GM19328 (cell line): ENCODE measurements around the gene CYP2A6.
"Not testable (repeated sequence)": the region's sequence is repeated elsewhere in the genome, so short reads cannot be mapped to it uniquely, and the experiment has no call there.

Source experiments
- ATAC-seq: cut with Tn5 transposase; IDR thresholded peaks from one replicate; pipeline ENCODE4 v1.9.1; 2021; ENCODE audit warnings: mild to moderate bottlenecking, moderate library complexity; ENCODE audit not compliant: unreplicated experiment

The CYP2A6 gene, protein sequence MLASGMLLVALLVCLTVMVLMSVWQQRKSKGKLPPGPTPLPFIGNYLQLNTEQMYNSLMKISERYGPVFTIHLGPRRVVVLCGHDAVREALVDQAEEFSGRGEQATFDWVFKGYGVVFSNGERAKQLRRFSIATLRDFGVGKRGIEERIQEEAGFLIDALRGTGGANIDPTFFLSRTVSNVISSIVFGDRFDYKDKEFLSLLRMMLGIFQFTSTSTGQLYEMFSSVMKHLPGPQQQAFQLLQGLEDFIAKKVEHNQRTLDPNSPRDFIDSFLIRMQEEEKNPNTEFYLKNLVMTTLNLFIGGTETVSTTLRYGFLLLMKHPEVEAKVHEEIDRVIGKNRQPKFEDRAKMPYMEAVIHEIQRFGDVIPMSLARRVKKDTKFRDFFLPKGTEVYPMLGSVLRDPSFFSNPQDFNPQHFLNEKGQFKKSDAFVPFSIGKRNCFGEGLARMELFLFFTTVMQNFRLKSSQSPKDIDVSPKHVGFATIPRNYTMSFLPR

GRCh38 chr19:40850277-40850676 lies at the start of gene CYP2A6:
TSS of gene CYP2A6 (minus strand) at chr19:40850447. CDS start at chr19:40850426, 21 bp downstream.
- ATAC-seq: not testable (repeated sequence)

- not testable (repeated sequence) for ATAC-seq
Observed at GRCh38 chr19:40899964-40900363, 49.7 kb upstream of the CYP2A6 start.

- not testable (repeated sequence) for ATAC-seq
Observed at GRCh38 chr19:40896843-40897789, 46.9 kb upstream of the CYP2A6 start.

- ATAC-seq: no peak
Observed at GRCh38 chr19:40896418-40896796, 46.2 kb upstream of the CYP2A6 start.

DNA sequence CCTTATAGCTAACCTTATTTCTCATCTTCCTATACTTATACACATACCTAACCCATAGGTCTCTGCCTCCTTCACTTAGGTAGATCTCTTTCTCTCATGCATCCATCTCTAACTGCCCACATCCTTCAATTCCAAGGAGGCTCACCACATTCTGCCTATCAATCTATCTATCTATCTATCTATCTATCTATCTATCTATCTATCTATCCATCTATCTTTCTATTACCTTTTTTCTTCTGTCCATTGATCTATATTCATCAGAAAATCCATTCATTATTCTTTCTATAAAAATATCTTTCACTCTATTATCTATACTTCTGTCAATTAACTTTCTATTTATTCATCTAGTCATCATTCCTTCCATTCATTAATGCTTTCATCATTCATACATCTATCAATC lies 42.9 kb upstream of the CYP2A6 start:
- ATAC-seq: no peak

DNA sequence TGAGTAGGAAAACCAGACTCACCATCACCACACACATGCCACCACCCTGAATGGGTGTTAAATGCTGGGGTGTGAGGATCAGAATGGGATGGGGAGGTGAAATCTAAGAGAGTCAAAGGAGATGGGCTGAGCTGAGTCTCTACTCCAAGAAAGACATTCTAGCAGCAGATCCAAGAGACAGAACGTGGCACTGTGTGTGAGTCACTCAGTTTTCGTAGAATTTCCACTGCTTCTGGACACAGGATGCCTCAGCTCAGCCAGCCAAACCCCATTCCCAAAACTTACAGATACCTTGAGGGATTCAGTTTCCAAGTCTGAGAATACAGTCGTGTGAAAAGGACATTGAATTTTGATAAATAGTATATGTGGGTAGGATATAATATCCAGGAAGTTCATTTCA lies 39.1 kb upstream of the CYP2A6 start:
- ATAC-seq: no peak

- ATAC-seq: no peak
Observed at GRCh38 chr19:40888191-40888590, 37.9 kb upstream of the CYP2A6 start.

GRCh38 chr19:40884187-40884931 lies 34.1 kb upstream of the CYP2A6 start:
- not testable (repeated sequence) for ATAC-seq

GRCh38 chr19:40882062-40882461 lies 31.8 kb upstream of the CYP2A6 start, which contains the start of gene CYP2A7:
TSS of gene CYP2A7 (minus strand) at chr19:40882231. CDS start at chr19:40882210, 21 bp downstream.
- not testable (repeated sequence) for ATAC-seq

- ATAC-seq: not testable (repeated sequence)
Observed at GRCh38 chr19:40879349-40879748, 29.1 kb upstream of the CYP2A6 start.

GRCh38 chr19:40875526-40875951 lies 25.3 kb upstream of the CYP2A6 start:
- not testable (repeated sequence) for ATAC-seq

- not testable (repeated sequence) for ATAC-seq
Observed at GRCh38 chr19:40874874-40875273, 24.6 kb upstream of the CYP2A6 start.

DNA sequence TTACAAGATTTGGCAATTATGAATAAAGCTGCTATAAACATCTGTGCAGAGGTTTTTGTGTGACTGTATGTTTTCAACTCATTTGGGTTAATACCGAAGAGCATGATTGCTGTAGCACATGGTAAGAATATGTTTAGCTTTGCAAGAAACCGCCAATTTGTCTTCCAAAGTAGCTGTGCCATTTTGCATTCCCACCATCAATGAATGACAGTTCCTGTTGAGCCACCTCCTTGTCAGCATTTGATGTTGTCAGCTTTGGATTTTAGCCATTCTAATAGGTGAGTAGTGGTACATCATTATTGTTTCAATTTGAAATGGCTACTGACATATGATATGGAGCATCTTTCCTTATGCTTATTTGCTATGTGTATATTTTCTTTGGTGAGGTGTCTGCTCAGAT lies 23.6 kb upstream of the CYP2A6 start:
- ATAC-seq: not testable (repeated sequence)

GRCh38 chr19:40872209-40872608 lies 22.0 kb upstream of the CYP2A6 start:
- ATAC-seq: no peak

DNA sequence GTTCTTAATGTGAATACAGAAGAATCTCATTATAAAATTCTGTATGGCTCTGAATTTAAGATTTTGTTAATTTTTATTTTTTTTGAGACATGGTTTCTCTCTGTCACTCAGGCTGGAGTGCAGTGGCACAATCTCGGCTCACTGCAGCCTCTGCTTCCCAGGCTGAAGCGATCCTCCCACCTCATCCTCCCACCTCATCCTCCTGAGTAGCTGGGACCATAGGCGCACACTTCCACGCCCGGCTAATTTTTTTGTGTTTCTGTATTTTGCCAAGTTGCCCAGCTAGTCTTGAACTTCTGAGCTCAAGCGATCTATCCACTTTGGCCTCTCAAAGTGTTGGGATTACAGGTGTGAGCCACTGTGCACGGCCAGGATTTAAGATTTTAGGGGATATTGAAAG lies 17.5 kb upstream of the CYP2A6 start:
- no peak for ATAC-seq

DNA sequence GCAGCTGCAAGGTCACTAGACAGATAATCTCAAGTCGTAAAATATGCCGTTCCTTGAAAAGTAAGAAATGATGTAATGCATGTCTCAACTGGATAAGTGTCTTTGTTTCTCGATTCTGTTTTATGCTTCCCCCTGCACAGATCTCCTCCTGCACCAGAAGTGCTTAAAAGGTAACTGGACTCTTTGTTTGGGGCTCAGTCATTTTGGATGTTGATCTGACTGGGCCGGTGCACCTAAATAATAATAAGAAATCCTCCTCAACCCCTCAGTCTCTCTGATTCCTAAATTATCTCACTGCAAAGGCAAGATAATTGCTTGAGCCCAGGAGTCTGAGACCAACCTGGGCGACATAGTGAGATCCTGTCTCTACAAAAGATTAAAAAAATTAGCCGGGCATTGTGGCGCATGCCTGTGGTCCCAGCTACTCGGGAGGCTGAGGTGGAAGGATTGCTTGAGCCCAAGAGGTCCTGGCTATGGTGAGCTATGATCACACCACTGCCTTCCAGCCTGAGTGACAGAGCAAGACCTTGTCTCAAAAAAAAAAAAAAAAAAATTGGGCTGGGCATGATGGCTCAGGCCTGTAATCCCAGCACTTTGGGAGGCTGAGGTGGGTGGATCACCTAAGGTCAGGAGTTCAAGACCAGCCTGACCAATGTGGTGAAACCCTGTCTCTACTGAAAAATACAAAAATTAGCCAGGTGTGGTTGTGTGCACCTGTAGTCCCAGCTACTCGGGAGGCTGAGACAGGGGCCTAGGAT lies 14.7 kb upstream of the CYP2A6 start:
- not testable (repeated sequence) for ATAC-seq

DNA sequence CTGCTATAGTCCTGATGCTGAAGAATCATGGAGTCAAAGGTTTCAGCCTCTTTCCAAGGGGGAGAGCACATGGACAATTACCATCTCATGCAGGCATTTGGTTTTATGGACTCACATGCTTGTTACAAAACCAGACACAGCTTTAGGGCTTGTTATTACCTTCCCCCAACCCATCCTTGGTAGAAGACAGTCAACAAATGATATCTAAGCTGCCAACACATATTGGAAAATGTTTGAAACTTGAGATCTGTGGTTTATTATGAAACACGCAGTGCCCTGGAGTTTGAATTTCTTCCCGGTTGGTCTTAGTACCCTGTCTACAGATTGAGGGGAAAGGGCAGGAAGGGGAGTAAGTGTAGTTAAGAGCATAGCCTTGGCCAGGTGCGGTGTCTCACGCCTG lies 12.5 kb upstream of the CYP2A6 start:
- no peak for ATAC-seq

DNA sequence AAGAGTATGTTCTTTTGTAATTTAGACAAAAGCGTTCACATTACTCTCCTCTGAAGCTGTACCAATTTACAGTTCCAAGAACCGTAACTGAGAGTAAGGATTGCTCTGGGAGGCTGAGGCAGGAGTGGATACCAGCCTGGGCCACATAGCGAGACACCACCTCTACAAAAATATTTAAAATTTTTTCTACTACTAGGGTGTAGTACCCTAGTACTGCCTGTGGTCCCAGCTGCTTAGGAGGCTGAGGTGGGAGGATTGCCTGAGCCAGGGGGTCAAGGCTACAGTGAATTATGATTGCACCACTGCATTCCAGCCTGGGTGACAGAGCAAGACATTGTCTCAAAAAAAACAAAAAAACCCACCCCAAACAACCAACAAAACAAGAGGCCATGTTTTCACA lies 12.1 kb upstream of the CYP2A6 start:
- ATAC-seq: no peak

- no peak for ATAC-seq
Observed at GRCh38 chr19:40858109-40858508, 7.9 kb upstream of the CYP2A6 start.
